Ishikawa (cell line): Measurements from ENCODE around the gene INO80.

Experiments used
- CEBPB ChIP-seq: IDR thresholded peaks from 2 replicates; pipeline ENCODE4 v1.6.1; 2012
- CREB1 ChIP-seq: IDR thresholded peaks from 2 replicates; pipeline ENCODE4 v1.6.1; 2012; ENCODE audit warnings: low read depth
- EGR1 ChIP-seq: IDR thresholded peaks from 2 replicates; pipeline ENCODE4 v1.6.1; 2012
- EP300 ChIP-seq: IDR thresholded peaks from 2 replicates; pipeline ENCODE4 v1.6.1; 2012; ENCODE audit warnings: borderline replicate concordance
- FOXM1 ChIP-seq: IDR thresholded peaks from 2 replicates; pipeline ENCODE4 v1.6.1; 2012; ENCODE audit warnings: low read depth, borderline replicate concordance
- MAX ChIP-seq: IDR thresholded peaks from 2 replicates; pipeline ENCODE4 v1.6.1; 2012
- NFIC ChIP-seq: IDR thresholded peaks from 2 replicates; pipeline ENCODE4 v1.6.1; 2012
- RAD21 ChIP-seq: IDR thresholded peaks from 2 replicates; pipeline ENCODE4 v1.6.1; 2012; ENCODE audit warnings: low read depth
- REST ChIP-seq: IDR thresholded peaks from 2 replicates; pipeline ENCODE4 v1.6.1; 2012; ENCODE audit warnings: low read depth, mild to moderate bottlenecking
- TAF1 ChIP-seq: IDR thresholded peaks from 2 replicates; pipeline ENCODE4 v1.6.1; 2012; ENCODE audit warnings: low read depth, mild to moderate bottlenecking
- TCF12 ChIP-seq: IDR thresholded peaks from 2 replicates; pipeline ENCODE4 v1.6.1; 2012; ENCODE audit warnings: low read depth
- TEAD4 ChIP-seq: IDR thresholded peaks from 2 replicates; pipeline ENCODE4 v1.6.1; 2012
- USF1 ChIP-seq: IDR thresholded peaks from 2 replicates; pipeline ENCODE4 v1.6.1; 2012
- YY1 ChIP-seq: IDR thresholded peaks from 2 replicates; pipeline ENCODE4 v1.6.1; 2012; ENCODE audit warnings: low read depth
- ZBTB7A ChIP-seq: IDR thresholded peaks from 2 replicates; pipeline ENCODE4 v1.6.1; 2012; ENCODE audit warnings: low read depth

INO80 gene

GRCh38 chr15:40951764-40952163, 164.3 kb downstream of the INO80 start:
- TF ChIP-seq CREB1 (no peak), TCF12 (no peak), MAX (no peak), EP300 (no peak), TAF1 (no peak), EGR1 (no peak), FOXM1 (no peak), TEAD4 (no peak), NFIC (no peak), REST (no peak), ZBTB7A (no peak), RAD21 (no peak), YY1 (no peak), CEBPB (no peak), USF1 (no peak)

DNA sequence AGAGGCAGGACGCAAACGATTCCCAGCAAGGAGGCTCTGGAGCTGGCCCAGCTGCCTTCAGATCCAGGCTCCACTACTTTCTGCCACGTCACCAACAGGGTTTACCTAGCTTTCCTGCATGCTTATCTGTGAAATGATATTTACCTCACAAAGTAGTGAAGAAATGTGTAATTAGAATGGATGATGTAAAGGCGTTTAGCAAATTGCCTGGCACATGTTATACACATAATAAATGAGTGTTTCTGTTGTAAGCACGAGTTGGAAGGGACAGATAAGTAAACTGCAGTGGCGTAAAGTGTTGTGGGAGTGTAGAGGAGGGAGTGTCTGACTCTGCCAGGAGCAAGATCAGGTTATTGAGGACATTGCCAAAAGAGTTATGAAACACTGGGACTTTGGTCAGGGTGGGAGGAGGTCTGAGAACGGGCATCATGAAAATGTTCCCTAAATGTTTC, 166.3 kb downstream of the INO80 start:
- TF ChIP-seq NFIC (no peak), ZBTB7A (no peak), MAX (no peak), REST (no peak), TAF1 (no peak), YY1 (no peak), TEAD4 (no peak), RAD21 (no peak), CREB1 (no peak), EGR1 (no peak), FOXM1 (no peak), EP300 (no peak), CEBPB (no peak)

- TF ChIP-seq EP300 = no peak
These were observed 167.2 kb downstream of the INO80 start for GRCh38 chr15:40948706-40949473.

DNA sequence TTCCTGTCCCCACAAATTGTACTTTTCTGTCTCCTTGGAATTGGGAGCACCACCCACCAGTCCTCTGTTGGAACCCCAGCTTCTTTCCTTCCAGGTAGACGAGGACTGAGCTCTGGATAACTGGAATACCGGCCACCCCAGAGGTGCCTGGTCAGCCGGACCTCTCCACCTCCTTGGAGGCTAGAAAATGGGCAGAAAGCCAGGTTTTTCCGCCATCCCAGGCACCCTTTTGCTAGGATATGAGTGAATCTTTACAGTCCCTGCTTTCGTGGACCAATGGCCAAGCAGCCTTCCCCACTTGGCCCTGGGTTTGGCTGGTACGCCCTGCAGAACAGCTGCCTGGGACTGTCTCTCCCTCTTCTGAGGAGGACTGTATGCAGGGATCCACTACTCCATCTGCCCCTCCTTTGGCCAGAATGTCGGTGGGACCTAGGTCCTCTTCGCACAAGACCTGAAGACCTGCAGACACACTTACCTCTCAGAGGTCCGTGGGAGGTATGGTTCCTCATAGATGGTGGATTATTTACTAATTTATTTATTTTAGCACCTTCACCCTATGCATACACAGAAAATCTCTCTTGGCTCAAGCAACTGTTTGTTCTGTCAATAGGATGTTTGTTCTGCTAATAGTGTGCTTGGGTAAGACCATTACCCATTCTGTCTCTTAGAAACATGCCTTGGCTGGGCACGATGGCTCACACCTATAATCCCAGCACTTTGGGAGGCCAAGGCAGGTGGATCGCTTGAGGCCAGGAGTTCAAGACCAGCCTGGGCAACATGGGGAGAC, 171.4 kb downstream of the INO80 start:
- TF ChIP-seq TAF1 (no peak), RAD21 (no peak), CEBPB (no peak), CREB1 (no peak), NFIC (no peak), ZBTB7A (no peak), EGR1 (no peak), YY1 (no peak), USF1 (no peak), TCF12 (no peak), REST (no peak), MAX (no peak), TEAD4 (no peak), FOXM1 (no peak), EP300 (no peak)
